NB4 (cell line): ENCODE measurements around the gene SLC4A9.

Source experiments
- POLR2A ChIP-seq: IDR thresholded peaks from 2 replicates; pipeline ENCODE4 v1.6.1; 2011; ENCODE audit warnings: mild to moderate bottlenecking; ENCODE audit not compliant: insufficient read length; ENCODE audit errors: extremely low read depth
- TF ChIP-seq, protein P1 (sequence below): IDR thresholded peaks from one replicate; pipeline ENCODE4 v1.5.1; 2012; ENCODE audit warnings: low read depth, low read length

DNA sequence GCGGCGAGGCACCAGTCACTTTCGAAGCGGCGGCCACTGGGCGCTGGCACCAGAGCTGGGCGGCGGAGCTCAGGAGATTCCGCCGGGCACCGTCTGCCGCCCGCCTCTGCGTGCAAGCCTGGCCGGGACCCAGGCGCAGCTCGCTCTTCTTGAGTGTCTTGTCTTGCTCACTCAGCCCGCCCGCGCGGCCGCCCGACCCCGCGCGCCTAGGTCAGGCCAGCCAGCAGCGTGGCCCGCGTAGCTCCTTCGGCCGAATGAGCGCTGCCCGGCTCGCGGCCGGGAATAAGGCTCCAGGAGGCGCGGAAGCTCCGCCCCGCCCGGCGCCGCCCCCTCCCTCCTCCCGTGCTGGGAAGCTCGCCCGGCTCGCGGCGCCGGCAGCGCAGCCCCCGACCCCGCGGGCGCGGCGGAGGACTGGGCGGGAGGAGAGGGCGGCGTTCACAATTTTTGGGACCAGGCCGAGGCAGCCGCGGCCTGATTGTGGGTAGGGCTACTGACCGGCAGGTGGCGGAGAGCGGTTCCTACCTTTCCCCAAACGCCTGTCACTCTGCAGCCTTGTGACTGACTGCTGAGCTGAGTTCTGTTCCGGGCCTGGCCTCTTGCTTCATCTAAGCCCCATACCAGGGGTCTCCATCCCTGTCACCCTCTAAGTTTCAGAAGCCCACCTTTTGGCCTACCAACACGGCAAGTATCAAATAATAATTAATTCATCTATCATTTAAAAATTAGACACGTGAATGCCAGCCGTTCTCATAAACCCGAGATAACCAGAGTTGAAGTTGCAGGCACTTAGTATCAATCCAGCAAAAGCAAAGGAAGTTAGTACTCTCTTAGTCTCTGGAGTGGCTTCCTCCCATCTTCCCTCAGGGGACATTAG, 13.4 kb upstream of the SLC4A9 start, which contains the start of gene HBEGF:
- TF ChIP-seq, protein P1, sequence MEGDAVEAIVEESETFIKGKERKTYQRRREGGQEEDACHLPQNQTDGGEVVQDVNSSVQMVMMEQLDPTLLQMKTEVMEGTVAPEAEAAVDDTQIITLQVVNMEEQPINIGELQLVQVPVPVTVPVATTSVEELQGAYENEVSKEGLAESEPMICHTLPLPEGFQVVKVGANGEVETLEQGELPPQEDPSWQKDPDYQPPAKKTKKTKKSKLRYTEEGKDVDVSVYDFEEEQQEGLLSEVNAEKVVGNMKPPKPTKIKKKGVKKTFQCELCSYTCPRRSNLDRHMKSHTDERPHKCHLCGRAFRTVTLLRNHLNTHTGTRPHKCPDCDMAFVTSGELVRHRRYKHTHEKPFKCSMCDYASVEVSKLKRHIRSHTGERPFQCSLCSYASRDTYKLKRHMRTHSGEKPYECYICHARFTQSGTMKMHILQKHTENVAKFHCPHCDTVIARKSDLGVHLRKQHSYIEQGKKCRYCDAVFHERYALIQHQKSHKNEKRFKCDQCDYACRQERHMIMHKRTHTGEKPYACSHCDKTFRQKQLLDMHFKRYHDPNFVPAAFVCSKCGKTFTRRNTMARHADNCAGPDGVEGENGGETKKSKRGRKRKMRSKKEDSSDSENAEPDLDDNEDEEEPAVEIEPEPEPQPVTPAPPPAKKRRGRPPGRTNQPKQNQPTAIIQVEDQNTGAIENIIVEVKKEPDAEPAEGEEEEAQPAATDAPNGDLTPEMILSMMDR = peak; percentile 40
- TF ChIP-seq POLR2A = peak; percentile 72
